VCaP (cell line): ENCODE measurements around the gene CCDC88C.

ENCODE experiments used
- H3K27ac ChIP-seq: fragments of 450-650 bp; 2 replicates; pipeline ENCODE4 v1.5.1; 2017
- CTCF ChIP-seq: fragments of 450-650 bp; conservative IDR thresholded peaks from 2 replicates; pipeline ENCODE4 v1.5.1; 2017; ENCODE audit warnings: mild to moderate bottlenecking, moderate library complexity

The CCDC88C gene

GRCh38 chr14:91406982-91407381, 10.6 kb downstream of the CCDC88C start:
- no peak overlapping the region for H3K27ac ChIP-seq

GRCh38 chr14:91406451-91406850, 11.2 kb downstream of the CCDC88C start:
- no peak for TF ChIP-seq CTCF
- no peak overlapping the region for H3K27ac ChIP-seq

More at GRCh38 chr14:91406982-91407381, 10.6 kb downstream of the CCDC88C start:
- TF ChIP-seq CTCF, result no peak

GRCh38 chr14:91405724-91406435, 11.7 kb downstream of the CCDC88C start:
- TF ChIP-seq CTCF, result no peak

DNA sequence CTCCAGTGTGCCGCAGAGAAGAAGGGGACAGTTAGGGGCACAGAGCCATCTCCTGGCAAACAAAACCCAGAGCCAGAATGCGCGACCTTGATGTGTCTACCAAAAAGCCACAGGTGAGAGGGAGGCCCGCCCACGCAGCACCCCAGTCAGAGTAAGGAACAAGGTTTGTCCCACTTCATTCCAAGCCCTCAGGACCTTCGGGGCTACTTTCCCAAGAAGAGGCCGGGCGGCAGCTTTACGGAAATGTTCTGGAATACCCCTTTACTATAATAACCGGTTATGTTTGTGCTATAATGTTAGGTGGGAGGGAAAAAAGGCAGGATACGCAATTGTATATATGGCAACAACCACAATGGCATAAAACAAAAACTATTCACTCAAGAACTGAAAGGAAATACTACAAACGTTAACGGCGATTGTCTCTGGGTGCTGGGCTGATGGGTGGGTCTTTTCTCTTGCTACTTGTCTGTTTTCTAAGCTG, 12.3 kb downstream of the CCDC88C start:
- no peak overlapping the region for H3K27ac ChIP-seq
- no peak for TF ChIP-seq CTCF

More at GRCh38 chr14:91405724-91406435, 11.7 kb downstream of the CCDC88C start:
- H3K27ac ChIP-seq, result no peak overlapping the region

- H3K27ac ChIP-seq, result peak overlapping the region; percentile 82
- TF ChIP-seq CTCF, result no peak
These were observed 14.6 kb downstream of the CCDC88C start for GRCh38 chr14:91402771-91403600.

GRCh38 chr14:91402348-91402747, 15.3 kb downstream of the CCDC88C start:
- TF ChIP-seq CTCF, result no peak
- H3K27ac ChIP-seq, result peak overlapping the region; percentile 82

DNA sequence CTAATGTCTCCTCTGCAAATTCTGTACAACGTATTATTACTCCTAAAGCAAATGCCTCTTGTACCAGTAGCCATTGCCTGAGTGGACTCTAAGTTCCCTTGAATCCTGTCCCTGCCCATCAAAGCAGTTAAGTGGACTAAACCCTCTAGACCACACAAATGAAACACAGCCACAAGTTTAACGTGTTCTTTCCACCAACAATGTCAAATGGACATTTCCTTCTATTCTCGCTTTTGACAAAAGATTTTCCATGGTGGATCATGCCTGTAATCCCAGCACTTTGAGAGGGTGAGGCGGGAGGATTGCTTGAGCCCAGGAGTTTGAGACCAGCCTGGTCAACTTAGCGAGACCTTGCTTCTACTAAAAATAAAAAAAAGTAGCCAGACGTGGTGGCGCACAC, 15.9 kb downstream of the CCDC88C start:
- peak overlapping the region; percentile 82 for H3K27ac ChIP-seq
- no peak for TF ChIP-seq CTCF
